Stimulated activated CD4-positive, alpha-beta T cell treated with anti-CD3 and anti-CD28 coated beads, Interleukin-15, amount 100 ng/mL, for 1 hour (primary cell): ENCODE data around the gene DLGAP5.

Experiments used
- DNase-seq, 2 donors: peaks; one replicate each; pipeline ENCODE4 v3.0.0-alpha.2; 2020; ENCODE audit warnings: low read depth in 1 of 2, low spot score in 1 of 2

Gene DLGAP5

DNA sequence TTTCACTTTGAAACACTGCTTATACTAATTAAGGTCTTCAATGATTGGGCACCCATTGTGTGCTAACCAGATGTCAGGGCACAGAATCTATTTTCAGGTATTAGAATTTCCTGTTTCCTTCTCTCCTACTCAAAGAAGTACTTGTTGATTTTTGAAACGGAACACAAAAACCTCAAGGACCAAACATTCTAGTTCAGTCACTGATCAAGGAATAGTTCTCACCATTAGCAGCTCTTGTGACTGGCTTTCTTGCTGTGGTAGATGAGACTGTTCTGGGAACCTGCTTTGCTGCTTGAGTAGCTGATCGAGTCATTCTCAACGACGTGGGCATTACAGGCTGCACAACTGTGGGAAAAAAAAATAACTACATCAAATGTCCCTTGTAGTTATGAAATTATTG lies 11.0 kb downstream of the DLGAP5 start:
- DNase-seq, result no peak

DNA sequence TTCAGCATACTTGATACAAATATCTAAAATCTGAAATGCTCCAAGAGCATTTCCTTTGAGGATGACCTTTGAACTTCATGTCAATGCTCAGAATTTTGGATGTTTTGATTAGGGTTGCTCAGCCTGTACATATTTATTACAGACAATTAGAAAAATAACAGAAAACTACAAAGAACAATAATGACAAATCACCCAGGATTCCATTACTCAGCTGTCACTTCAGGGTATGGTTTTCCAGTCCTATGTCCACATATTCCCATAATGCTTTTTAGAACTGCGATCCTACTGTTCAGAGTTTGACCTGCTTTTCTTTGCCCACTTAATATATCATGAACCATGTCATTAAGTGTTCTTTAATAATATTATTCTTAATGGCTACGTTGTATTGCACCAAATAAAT lies 11.4 kb downstream of the DLGAP5 start:
- DNase-seq, result no peak

DNA sequence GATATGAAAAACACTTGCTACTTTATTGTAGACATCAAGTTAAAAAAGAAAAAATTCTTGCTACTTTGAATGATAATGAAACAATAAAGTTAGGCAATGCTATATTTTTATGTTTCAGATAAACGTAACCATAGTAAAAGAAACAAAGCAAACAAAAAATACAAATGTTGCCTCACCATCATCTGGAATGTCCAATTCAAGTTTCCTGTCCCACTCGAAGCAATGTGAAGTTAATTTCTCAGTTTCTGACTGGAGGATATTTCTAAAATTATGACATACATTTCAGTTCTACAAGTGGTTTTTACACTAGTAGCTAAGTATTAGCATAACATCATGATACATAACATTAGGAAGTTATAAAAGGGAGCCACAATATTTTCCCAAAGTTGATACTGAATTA lies 20.9 kb downstream of the DLGAP5 start:
- DNase-seq, result no peak

DNA sequence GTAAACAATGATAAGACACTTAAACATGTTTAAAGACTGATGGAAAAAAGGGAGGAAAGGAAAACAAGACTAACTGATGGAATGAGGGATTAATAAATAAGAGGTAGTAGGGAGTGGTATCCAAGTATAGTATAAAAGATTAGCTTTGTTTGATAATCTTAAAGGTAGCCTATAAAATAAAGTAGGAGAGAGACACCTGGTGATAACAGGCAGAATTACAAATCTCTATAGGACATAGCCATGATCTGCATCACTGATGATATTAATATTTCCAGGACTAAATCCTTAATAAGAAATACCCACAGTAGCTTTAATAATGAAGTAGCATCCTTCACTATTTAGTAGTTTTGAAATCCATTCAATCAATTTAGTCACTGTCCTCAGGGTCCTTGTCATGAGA lies 30.4 kb downstream of the DLGAP5 start:
- no peak for DNase-seq

DNA sequence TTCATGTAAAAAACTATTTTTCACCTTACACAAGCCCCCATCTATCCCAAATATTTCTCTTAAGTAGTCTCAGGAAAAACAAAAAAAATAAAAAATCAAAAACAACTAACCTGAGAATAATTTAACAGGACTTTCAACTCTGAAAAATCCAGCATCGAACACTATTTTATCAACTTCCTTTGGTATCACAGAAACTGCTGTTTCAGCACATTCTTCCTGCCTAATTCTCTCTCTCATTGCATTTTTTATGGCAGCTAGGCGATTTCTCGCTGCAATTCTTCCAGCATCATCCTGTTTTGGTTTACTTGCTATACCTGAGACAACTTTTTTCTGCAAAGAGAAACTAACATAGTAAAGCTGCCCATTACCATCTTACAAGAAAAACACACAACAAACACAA lies 33.0 kb downstream of the DLGAP5 start:
- DNase-seq, result no peak

DNA sequence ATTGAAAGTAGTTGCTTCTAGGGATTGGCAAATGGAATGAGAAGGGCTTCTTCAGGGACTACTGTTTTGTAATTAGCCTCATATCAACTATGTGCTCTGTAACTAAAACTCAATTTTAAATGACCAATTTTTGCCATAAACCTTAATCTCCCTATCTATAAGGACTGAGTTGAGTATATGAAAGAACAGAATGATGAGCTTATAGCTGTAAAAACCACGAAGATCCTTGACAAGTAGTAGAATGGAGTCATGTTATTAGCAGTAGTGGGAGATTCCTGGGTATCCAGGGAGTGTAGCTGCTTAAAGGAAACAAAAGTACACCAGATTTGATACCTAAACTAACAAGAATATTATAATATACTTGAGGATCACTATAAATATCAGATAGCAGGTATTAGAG lies 34.3 kb downstream of the DLGAP5 start:
- DNase-seq, result no peak

DNA sequence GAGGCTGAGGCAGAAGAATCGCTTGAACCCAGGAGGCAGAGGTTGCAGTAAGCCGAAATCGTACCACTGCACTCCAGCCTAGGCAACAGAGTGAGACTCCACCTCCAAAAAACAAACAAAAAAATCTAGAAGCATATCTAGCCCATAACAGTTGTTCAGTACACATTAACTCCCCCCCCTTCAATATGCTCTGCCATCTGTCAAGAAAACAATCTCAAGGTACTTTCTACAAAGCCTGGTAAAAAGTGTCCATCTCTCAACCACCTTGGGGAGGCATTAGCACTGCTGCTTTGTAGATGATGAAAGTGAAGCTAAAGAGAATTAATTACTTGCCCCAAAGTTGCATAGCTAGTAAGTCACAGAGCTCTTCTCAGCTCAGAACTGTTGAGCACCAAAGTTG lies 37.4 kb downstream of the DLGAP5 start:
- DNase-seq, result no peak

DNA sequence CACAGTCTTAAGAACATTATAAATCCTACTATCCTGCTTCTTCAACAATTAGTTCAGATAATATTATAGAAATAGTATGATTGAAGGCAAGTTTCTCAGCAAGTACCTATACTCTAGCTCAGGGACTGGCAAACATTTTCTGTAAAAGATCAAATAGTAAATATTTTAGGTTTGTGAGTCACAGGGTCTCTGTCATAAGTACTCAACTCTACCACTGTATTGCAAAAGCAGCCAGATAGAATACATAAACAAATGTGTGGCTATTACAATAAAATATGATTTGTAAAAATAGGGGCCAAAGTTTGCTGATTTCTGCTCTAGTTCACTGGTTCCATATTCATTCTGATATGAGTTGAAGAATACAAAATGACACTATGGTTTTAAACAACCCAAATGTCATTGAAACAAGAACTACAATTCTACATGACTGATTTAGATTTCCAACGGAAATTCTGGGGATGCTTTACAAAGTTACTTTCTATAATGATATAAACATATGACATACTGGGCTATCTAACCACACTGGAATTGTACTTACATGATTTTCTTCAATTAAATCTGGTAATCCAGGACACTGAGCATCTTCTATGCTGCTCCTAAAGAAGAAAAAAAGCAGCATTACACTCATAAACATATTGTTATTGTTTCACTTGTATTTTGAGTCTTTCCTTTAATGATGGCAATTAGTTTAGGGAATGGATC lies 39.2 kb downstream of the DLGAP5 start:
- no peak for DNase-seq

DNA sequence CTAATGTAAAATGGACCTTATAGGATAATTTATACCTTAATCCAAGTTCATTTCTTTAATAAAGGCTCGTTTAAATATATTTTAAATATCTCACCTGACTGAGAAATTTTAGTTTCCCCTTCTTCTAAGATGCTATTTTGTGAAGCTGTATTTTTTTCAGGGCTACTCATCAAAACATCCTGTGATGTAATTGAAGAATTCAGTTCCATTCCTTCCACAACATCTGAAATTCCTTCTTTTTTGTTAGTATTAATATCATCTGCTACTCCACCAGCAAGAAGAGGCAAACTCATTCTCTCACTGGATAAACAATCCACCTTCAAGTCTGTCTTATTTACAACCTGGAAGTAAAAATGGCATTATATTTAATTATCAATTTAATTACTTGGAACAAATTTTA lies 39.8 kb downstream of the DLGAP5 start:
- no peak for DNase-seq

DNA sequence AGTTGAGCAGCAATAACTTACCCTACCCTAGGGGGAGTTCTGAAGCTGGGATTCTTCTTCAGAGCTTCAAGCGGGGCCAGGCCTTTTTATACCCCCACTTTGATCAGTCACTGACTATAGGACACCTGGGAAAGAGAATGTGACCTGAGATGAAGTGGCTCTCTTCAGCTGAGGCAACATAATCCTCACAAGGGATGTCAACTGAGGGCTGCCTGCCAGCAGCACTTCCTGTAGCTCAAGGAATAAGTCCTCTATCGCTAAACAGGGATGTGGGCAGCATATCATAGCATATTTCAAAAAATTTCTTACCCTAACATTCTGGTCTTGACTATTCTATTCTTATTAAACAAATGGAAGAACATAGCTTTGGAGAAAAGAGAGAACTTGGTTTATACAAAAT lies 45.0 kb downstream of the DLGAP5 start:
- no peak for DNase-seq

DNA sequence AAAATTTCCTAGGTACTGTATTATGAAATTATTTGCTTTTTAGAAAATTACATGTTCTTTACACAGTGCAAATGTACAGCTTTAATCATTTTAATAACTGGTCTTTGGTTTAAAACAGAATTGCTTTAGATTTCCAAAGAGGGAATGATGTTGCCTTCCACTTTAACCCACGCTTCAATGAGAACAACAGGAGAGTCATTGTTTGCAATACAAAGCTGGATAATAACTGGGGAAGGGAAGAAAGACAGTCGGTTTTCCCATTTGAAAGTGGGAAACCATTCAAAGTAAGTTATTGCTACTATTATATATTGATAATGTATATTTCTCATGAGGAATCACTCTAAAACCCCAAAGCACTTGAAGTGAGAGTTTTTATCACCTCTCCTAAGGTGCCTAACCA lies 48.9 kb downstream of the DLGAP5 start:
- DNase-seq, result no peak

DNA sequence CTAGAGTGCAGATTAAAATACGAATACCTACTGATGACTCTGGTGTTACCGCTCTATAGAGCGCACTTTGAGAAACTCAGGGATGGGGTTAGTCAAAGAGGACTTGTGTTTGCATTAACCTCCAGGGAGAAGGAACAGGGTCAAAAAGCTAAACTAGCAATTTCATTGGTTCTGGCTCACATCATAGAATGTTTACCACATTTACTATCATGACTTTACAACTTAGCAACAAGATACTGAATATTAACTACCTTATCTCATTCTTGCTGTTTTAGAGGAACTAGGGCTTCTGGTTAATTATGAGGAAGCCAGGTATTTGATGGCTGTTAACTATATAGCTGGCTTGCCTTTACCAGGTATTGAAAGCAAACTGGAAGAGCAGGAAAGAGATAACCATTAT lies 49.6 kb downstream of the DLGAP5 start:
- DNase-seq, result no peak

DNA sequence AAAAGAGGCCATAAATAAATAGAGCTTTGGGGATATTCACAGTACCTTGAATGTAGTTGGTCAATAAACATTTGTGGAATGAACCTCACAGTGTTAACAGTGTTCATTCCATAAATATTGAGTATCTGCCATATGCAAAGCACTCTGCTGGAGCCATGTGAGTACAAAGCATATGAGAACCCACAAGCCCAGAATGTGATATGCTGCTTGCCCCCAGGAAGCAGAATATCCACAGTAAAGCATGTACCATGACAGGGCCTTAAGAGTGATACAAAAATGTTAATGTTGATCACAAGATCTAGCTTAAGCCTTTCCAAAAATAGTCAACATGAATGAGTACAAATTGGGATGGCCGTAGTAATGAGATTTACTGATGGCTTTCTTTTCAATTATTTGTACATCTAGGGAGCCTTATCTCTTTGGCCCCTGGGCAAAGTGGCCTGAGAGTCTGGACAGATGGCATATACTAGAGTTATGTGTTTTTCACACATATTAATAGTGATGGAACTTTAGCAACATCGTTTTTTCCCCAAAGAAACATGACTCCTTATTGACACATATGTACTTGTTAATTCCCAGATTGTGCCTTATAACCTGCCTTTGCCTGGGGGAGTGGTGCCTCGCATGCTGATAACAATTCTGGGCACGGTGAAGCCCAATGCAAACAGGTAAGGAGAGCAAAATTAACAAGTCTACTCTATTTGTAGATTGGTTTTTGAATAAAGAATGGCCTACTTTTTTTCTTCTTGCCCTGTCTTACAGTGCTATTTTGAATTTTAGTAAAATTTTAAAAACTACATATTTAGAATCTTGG lies 51.5 kb downstream of the DLGAP5 start:
- DNase-seq, result no peak

DNA sequence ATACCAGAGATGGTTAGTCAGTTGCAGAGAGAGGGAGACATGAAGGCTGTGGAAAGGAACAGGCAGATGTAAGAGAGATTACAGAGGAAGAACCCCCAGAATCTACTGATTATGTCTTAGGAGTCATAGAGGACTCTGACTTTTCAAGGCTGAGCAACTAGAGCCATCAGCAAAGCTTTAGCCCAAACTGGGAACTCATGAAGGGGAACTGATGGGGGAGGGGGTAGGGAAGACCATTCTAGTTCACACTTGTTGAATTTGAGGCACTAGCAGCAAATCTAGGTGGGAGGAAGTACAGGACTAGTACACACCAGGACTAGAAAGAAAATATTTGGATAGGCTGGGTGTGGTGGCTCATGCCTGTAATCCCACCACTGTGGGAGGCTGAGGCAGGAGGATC lies 52.2 kb downstream of the DLGAP5 start:
- DNase-seq, result no peak

DNA sequence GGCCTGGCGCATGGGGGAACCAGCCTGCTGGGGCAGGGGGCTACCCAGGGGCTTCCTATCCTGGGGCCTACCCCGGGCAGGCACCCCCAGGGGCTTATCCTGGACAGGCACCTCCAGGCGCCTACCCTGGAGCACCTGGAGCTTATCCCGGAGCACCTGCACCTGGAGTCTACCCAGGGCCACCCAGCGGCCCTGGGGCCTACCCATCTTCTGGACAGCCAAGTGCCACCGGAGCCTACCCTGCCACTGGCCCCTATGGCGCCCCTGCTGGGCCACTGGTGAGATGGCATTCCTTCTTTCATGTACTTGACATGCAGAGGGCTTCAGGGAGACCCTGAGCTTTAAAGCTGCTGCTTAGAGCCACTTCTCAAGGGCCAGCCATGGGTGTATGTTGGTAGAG lies 53.3 kb downstream of the DLGAP5 start:
- DNase-seq, result no peak

DNA sequence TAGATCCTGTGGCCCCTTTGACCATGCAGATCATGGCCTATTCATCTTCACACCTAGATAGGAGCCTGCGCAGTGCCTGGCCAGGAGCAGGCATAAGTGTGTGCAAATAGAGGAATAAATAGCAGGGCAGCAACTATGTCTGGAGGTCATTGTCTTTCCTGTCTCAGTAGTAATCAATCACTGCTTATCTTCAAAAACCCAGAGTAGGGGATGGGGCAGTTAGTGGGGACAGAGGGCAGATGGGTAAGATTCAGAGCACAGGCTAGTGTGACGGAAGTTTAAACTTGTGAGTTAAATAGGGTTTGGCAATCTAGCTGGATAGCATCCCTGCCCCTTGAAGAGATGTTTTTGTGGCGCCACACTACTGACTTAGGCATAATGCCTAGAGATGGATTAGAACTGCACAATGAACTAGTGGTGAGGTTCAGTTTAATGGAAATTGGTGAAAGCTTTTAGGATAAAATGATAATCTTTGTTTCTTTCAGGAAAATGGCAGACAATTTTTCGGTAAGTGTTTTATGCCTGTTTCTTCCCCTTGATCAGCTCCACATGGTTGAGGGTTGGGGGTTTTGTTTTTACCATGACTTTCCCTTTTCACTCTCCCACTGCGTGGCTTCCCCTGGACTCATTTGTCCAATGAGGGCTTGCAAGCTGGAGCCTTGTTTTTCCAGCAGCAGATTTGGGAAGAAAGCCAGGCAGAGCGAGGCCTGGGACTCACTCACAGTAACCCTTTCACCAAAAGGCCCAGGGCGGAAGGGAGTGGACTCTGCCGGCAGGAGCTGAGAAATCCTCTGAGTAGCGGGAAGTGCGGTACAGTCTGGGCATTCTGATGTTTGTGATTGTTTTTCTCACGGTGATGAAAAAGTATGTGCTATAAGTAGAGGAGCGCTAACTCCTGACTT lies 54.2 kb downstream of the DLGAP5 start:
- no peak for DNase-seq

DNA sequence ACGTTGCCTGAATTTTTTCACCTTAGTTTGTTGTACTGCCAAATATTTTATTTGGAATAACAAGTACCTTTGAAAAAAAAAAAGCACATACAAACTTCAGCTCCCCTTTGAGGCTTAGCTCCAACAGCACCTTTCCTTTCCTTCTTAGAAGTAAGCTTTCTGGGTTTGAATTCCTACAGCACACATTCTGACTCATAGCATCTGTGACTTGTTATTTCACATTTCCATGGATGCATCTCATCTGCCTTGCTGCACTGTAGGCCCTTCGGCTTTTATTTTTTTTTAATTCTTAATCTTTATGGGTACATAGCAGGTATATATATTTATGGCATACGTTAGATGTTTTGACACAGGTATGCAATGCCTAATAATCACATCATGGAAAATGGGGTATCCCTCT lies 55.1 kb downstream of the DLGAP5 start:
- DNase-seq, result no peak

DNA sequence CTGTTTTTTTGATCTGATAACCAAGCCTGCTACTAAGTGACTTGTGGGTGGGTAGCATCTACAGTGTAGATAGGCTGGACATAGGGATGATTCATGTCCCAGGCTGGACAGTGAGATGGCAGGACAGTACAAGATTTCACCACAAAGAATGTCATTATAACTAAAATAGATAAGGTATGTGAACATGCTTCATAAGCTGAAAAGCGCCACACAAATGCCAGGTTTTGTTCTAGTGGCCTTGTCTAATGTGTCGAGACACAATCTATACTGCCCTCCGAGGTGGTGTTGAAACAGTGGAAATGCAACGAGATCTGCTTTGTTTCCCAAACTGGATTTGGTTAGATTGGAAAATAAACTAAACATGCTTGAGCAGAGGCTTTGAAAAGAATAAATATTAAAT lies 58.0 kb downstream of the DLGAP5 start:
- no peak for DNase-seq

DNA sequence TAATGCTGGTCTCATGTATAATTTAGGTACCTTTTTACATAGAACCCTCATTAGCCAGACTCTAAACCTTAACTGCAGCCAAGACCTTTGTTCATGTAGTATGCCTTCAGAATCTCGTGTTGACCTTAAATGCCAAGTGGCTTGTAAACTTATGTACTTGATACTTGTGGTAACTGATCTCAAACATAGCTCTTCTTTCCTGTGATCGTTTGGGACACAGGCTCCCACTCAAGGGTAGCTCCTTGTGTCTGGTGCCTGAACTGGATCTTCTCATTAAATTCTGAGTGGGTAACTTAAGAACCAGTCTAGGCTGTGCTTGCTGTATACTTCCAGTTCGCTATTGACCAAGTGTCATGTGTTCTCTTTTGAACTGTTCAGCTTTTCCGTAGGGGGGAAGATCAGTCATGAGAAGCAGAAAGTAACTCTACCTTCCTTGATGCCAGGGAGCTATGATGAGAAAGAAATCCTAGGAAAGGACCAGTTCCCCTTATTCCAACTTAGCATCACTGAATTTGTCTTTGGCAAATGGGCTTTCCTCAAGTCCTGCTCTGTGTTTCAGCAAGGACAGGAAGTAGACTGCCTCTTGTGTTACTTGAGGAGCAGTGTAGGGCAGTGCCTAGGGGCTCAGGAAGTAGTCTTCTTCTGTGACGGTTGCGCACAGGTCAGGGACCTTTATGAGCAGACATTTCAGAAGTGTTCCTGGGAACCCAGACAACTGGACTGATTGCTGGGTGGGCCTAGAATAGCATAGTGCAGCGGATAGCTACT lies 59.8 kb downstream of the DLGAP5 start:
- DNase-seq, result no peak

DNA sequence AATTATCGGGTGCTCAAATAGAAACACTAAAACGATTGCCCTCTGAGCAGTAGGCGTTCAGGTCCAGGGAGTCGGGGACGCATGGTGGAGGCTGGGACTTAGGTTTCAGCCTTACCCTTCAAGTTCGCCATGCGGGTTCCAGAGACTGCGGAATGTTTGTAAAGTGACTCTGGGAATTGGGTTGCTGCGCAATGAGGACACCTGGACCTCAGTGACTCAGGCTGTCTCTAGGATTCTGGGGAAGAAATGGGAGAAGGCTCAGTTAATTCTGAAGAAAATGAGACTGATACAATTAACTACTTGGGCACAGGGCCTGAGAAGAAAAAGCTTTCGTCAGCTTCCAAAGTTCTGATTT lies 61.2 kb downstream of the DLGAP5 start:
- DNase-seq, result no peak
